GM18511 (cell line): ENCODE data around the gene CTU2.

Experiments
- ATAC-seq: cut with Tn5 transposase; IDR thresholded peaks from one replicate; pipeline ENCODE4 v1.9.1; 2021; ENCODE audit warnings: mild to moderate bottlenecking, moderate library complexity; ENCODE audit not compliant: unreplicated experiment

CTU2 gene

DNA sequence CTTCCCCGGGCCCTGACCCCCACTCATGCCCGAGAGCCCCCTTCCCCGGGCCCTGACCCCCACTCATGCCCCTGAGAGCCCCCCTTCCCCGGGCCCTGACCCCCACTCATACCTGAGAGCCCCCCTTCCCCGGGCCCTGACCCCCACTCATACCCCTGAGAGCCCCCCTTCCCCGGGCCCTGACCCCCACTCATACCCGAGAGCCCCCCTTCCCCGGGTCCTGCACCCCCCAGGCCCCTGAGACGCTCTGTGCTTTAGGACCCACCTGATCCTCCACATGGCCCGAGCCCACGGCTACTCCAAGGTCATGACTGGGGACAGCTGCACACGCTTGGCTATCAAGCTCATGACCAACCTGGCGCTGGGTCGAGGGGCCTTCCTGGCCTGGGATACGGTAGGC is 6.8 kb downstream of the CTU2 start:
- ATAC-seq, result no peak

DNA sequence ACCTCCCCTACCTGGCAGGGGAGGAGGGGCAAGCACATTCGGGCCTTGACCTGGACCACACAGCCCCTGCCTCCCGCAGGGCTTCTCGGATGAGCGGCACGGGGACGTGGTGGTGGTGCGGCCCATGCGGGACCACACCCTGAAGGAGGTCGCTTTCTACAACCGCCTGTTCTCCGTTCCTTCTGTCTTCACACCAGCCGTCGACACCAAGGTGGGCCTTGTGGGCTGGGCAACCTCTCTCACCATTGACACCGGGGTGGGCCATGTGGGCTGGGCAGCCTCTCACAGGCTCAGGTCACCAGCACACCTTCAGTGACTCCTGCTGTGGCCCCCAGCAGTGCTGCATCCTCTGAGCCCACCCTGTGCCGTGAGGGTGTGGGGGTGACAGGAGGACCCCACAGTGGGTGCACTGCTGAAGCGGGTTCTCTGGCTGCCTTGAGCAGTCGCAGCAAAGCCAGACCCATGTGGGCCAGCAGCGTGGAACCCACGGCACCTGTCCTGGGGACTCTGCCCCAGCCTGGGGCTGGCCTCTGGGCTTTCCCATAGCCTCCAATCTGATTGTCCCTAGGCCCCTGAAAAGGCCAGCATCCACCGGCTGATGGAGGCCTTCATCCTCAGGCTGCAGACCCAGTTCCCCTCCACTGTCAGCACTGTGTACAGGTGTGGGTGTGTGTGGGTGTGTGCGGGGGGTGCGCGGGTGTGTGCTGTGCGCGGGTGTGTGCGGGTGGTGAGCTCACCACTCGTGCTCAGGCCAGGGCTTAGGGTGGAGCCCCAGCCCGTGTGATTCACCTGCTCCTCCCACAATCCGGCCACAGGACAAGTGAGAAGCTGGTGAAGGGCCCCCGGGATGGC is 7.5 kb downstream of the CTU2 start:
- no peak for ATAC-seq

GRCh38 chr16:88714420-88715302 is 8.4 kb downstream of the CTU2 start:
- no peak for ATAC-seq

DNA sequence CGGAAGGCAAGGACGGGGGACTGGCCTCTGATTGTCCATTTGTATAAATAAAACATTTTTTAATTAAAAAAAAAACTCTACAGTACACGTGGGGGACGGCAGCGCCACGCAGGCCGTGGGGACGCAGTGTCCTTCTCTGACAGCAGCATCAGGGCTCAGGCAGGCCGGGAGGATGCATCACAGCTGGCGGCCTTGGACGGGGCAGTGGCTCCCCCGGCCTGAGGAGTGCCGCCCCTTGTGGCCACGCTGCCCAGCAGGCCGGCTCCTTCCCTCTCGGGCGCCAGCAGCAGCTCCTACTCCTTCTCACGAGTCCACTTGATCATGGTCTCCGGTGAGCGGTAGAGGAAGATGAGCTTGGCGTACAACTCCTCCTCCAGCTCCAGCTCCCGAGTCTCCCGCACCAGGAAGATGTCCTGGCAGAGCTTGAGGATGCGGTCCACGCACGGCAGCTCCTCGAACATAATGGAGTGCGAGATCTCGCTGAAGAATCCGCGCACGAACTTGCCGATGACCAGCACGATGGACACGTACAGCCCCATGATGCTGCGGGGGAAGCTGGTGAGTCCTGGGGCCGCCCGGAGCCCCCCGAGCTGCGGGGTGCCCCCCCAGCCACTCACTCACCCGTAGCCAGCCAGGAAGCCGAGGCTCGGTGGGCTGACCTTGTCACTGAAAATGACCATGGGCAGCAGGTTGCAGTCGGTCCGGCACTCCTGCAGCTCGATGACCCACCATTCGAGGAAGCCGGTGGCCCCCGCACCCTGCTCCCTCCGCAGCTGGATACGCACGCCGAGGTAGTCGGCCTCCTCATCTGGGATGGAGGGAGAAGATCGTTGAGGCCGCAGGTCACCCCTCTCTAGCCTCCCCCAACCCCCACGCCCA is 9.2 kb downstream of the CTU2 start:
- no peak for ATAC-seq

- no peak for ATAC-seq
Observed at GRCh38 chr16:88716201-88716600, 9.9 kb downstream of the CTU2 start.

GRCh38 chr16:88716601-88717001 is 10.3 kb downstream of the CTU2 start:
- no peak for ATAC-seq

- ATAC-seq, result no peak
Observed at GRCh38 chr16:88718178-88718577, 11.9 kb downstream of the CTU2 start.

- ATAC-seq, result no peak
Observed at GRCh38 chr16:88719267-88719932, 13.1 kb downstream of the CTU2 start.

DNA sequence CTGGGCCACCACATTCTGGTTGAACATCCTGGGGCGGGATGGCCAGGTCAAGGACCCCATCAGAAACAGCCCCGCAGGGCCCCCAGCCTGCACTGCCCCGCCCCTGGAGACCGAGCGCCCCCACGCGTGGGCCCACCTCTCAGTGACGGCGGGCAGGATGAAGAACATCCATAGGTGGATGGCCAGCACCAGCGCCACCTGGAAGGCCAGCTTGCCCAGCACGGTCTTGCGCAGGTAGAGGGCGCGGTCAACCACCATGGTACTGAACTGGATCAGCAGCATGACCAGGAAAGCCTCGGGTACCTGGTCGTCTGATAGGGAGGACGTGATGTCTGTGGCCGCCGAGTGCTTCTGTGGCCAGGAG is 13.6 kb downstream of the CTU2 start:
- ATAC-seq, result no peak

- no peak for ATAC-seq
Observed at GRCh38 chr16:88720396-88720970, 14.2 kb downstream of the CTU2 start.

- ATAC-seq, result no peak
Observed at GRCh38 chr16:88721236-88721635, 14.9 kb downstream of the CTU2 start.

DNA sequence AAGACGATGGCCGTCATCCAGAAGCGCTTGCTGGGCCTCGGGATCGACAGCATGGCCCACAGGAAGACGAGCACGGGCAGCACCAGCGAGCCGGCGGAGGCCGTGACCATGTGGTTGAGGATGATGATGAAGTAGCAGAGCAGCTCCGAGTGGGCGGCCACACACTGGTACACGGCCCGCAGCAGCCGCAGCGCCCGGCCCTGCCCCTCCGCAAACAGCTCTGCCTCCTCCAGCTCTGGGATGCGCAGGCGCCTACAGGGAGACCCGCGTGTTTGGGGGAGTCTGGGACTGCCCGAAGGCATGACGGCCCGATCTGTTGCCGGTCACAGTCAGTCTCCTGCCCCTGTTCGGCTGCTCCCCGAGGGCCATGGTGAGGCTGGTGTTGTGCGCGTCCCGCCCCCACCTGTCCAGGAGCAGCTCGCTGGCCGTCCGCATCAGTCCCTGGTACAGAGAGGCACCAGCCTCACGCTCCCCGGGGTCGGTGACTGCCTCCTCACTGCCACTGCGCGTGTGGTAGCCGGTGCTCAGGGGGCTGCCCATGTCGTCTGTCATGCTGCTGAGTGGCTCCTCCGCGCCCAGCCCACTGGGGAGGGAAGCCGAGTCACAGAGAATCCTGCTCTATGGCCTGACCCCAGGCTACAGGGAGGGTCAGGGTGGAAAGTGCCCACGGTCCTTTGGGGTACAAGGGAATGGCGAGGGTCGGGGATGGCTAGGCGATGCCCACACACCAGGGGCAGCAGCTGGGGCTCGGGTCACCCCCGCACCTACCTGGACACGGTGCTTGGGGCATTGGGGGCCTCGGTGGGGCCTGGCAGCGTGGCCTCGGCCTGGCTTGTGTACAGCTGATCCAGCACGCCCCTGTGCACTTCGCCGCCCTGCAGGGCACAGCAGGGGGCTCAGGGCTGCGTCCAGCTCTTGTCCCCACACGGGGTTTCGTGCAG is 15.8 kb downstream of the CTU2 start:
- ATAC-seq, result no peak

GRCh38 chr16:88722784-88723506 is 16.6 kb downstream of the CTU2 start:
- ATAC-seq, result no peak

- ATAC-seq, result no peak
Observed at GRCh38 chr16:88723507-88723887, 17.2 kb downstream of the CTU2 start.

GRCh38 chr16:88723911-88724310 is 17.6 kb downstream of the CTU2 start:
- no peak for ATAC-seq

- ATAC-seq, result no peak
Observed at GRCh38 chr16:88724855-88725555, 18.7 kb downstream of the CTU2 start.

- no peak for ATAC-seq
Observed at GRCh38 chr16:88725609-88726407, 19.5 kb downstream of the CTU2 start.
